Sigmoid colon (tissue), 7 donors: ENCODE results near the gene OR2T11. TPM values are rescaled to one million over a fixed set of nuclear protein-coding genes. Genes with fewer than 3 reads are reported as not detected.

Experiments
- DNase-seq: peaks from one replicate; pipeline ENCODE4 v3.0.0-alpha.2; 2019
- H3K27ac ChIP-seq, 4 donors: fragments of 200-600 bp; sonication (generic); one replicate each; pipeline ENCODE4 v1.5.1; 2016 to 2019; ENCODE audit warnings: mild to moderate bottlenecking in 1 of 4
- H3K27me3 ChIP-seq, 3 donors: fragments of 200-600 bp; sonication (generic); one replicate each; pipeline ENCODE4 v1.5.1; 2019; ENCODE audit warnings: mild to moderate bottlenecking in 1 of 3
- H3K36me3 ChIP-seq, 4 donors: fragments of 200-600 bp; sonication (generic); one replicate each; pipeline ENCODE4 v1.5.1; 2016 to 2019
- H3K4me1 ChIP-seq, 4 donors: fragments of 200-600 bp; sonication (generic); one replicate each; pipeline ENCODE4 v1.5.1; 2017 to 2019
- H3K4me3 ChIP-seq, 4 donors: fragments of 200-600 bp; sonication (generic); one replicate each; pipeline ENCODE4 v1.5.1; 2017 to 2019; ENCODE audit warnings: mild to moderate bottlenecking in 2 of 4, moderate library complexity in 1 of 4
- H3K9me3 ChIP-seq, 4 donors: fragments of 200-600 bp in 3 of 4; sonication (generic) in 3 of 4; one replicate each; pipeline versions ENCODE4 v1.5.1 to v1.6.1; 2013 to 2019
- EP300 ChIP-seq, 4 donors: sonication (generic); formaldehyde crosslinking; IDR thresholded peaks; one replicate each; pipeline ENCODE4 v1.6.1; 2017; ENCODE audit warnings: antibody characterized with exemption in 4 of 4
- POLR2A ChIP-seq, 2 donors: fragments of 450-650 bp; IDR thresholded peaks; one replicate each; pipeline ENCODE4 v1.6.1; 2016; ENCODE audit warnings: antibody characterized with exemption in 2 of 2, mild to moderate bottlenecking in 2 of 2, moderate library complexity in 2 of 2
- POLR2AphosphoS5 ChIP-seq, 4 donors: sonication (generic); formaldehyde crosslinking; IDR thresholded peaks; one replicate each; pipeline ENCODE4 v1.6.1; 2017; ENCODE audit warnings: antibody characterized with exemption in 4 of 4
- WGBS, 2 donors: extraction: QIAGEN DNeasy Blood & Tissue Kit; methylation state at CpG; one replicate each; pipeline ENCODE4 v1.1.7; 2013; 5-methylcytosine and 5-hydroxymethylcytosine counted together
- intact Hi-C: fragments of 100-400 bp; cut with DNase I; formaldehyde crosslinking; loops from one replicate; pipeline ENCODE4 v1.15.1; 2023
- polyA plus RNA-seq, 3 donors: library from polyadenylated mRNA; stranded (reverse); fragments of 200-250 nt; gene quantifications; one replicate each; pipeline ENCODE4 v1.2.3, GENCODE V29; 2013
- total RNA-seq, 4 donors: library from RNA; depleted of rRNA; stranded (reverse); fragments of >200 nt; gene quantifications; one replicate each; pipeline ENCODE4 v1.1.0, GENCODE V29; 2016
- TF ChIP-seq, protein P1 (sequence below), 4 experiments: fragments of 450-650 bp in 3 of 4; fragments of 200-600 bp in 1 of 4; IDR thresholded peaks; one replicate each; pipeline ENCODE4 v1.5.1; 2016 to 2019; ENCODE audit warnings: antibody characterized with exemption in 4 of 4, mild to moderate bottlenecking in 3 of 4, moderate library complexity in 2 of 4
- donor health status: healthy with polysubstance abuse.
- donor health status: Bipolar disorder and iron deficiency.
- donor health status: healthy.

The OR2T11 gene
- total and polyA plus RNA-seq, 7 donors, result not detected

DNA sequence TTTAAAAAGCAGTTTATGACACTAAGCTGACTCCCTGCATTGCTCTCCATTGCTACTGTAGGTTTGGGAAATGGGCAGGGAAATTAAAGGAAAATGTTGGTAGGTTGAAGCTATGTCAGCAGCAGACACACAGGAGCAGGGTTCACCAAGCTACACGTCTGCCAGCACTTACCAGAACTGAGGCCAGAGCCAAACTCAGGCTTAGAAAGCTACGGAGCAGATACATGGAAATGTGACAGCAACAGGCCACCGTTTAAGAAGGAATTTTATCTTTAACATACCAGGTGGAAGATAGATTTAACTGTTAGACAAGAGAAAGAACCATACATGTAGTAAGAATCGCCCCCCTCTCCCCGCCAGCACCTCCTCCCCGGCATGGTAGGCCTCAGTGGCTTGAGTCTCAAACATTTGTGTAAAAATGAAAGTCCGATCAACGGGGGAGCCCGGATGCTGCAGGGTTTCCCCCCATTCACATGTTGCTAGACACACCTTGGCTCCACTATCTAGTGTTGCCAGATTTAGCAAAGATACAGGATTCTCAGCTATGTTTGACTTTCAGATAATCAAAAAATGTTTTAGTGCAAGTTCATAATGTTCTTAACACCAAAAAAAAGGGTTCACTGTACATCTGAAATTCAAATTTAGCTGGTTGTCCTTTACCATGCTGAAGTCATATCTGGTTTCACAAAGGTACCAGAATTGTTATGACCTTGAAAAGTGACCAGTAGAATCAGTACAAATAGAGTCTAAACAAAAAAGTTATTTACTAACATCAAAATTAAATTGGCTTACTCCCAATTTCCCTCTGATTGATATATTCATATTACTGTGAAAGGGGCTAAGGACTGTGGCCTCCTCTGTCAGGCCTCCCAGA, 6.7 kb downstream of the OR2T11 start:
- H3K27me3 ChIP-seq, result no peaks in the 10 kb centered on the region
- H3K4me1 ChIP-seq, result no peaks in the 10 kb centered on the region
- no peaks in the 10 kb centered on the region for H3K9me3 ChIP-seq
- H3K36me3 ChIP-seq, result no peaks in the 10 kb centered on the region
- no peak for TF ChIP-seq EP300 (IDR thresholded peaks at IDR 0.05)
- no peak for TF ChIP-seq POLR2AphosphoS5 (IDR thresholded peaks at IDR 0.05)
- TF ChIP-seq, protein P1, sequence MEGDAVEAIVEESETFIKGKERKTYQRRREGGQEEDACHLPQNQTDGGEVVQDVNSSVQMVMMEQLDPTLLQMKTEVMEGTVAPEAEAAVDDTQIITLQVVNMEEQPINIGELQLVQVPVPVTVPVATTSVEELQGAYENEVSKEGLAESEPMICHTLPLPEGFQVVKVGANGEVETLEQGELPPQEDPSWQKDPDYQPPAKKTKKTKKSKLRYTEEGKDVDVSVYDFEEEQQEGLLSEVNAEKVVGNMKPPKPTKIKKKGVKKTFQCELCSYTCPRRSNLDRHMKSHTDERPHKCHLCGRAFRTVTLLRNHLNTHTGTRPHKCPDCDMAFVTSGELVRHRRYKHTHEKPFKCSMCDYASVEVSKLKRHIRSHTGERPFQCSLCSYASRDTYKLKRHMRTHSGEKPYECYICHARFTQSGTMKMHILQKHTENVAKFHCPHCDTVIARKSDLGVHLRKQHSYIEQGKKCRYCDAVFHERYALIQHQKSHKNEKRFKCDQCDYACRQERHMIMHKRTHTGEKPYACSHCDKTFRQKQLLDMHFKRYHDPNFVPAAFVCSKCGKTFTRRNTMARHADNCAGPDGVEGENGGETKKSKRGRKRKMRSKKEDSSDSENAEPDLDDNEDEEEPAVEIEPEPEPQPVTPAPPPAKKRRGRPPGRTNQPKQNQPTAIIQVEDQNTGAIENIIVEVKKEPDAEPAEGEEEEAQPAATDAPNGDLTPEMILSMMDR (IDR thresholded peaks at IDR 0.05), result no peak
- no peak for TF ChIP-seq POLR2A (IDR thresholded peaks at IDR 0.05)
- H3K27ac ChIP-seq, result no peak overlapping the region
- 81 to 89% methylated on average over 9 of the region's 9 CpGs for WGBS, 2 donors
- DNase-seq, result no peak
- intact Hi-C loops, result no loop called here
- no peak overlapping the region for H3K4me3 ChIP-seq

DNA sequence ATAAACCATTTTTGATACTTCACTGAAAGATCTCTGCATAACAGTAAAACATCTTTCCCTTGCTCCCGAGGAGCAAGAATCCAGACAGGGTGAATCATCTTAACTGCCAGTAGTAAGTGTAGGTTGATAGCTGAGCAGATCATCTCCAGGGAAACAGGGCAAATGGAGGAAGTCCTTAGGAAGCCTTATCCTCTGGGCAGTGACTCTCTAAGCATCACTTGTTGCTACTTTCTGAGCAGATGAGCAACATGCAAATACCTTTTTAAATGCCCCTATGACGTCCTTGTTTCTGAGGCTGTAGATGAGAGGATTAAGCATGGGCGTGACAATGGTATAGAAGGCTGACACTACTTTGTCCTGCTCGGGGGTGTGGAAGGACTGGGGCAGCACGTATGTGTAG, 8.9 kb downstream of the OR2T11 start:
- Histone ChIP-seq H3K9me3 (no peaks in the 10 kb centered on the region), H3K27me3 (no peaks in the 10 kb centered on the region), H3K4me3 (no peak overlapping the region), H3K27ac (no peak overlapping the region), H3K4me1 (no peaks in the 10 kb centered on the region), H3K36me3 (no peaks in the 10 kb centered on the region)
- intact Hi-C loops, result loop anchor here (2.0 kb wide), 1 partner anchor 181 kb away; no protein-coding TSS in a partner anchor
- no peak for TF ChIP-seq EP300 (IDR thresholded peaks at IDR 0.05)
- TF ChIP-seq POLR2AphosphoS5 (IDR thresholded peaks at IDR 0.05), result no peak
- TF ChIP-seq POLR2A (IDR thresholded peaks at IDR 0.05), result no peak
- TF ChIP-seq, protein P1 (IDR thresholded peaks at IDR 0.05), result no peak
- no peak for DNase-seq
- 87 to 89% methylated on average over 5 of the region's 5 CpGs for WGBS, 2 donors

DNA sequence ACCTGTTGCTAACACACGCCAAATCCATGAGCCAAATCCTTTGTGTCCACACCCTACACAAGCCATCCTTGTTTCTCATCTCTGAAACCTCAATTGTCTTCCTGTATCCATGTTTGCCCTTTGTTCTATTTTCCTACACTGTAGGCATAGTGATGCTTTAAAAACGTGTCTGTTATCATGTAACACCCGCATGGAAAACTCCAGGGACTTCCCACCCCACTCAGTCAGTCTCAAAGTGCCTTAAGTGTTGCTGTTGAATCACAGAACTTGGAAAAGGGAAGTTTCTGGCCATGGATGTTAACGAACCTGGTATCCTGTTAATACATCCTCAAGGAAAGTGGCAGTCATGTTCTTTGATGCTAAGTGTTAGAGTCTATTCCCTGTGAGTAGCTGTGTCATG, 9.7 kb downstream of the OR2T11 start:
- no peaks in the 10 kb centered on the region for H3K27me3 ChIP-seq
- WGBS, 2 donors, result 72 to 82% methylated on average over 4 of the region's 4 CpGs
- intact Hi-C loops, result loop anchor here (2.0 kb wide), 1 partner anchor 182 kb away; no protein-coding TSS in a partner anchor
- no peaks in the 10 kb centered on the region for H3K36me3 ChIP-seq
- no peak overlapping the region for H3K27ac ChIP-seq
- TF ChIP-seq EP300 (IDR thresholded peaks at IDR 0.05) (no peak), POLR2AphosphoS5 (IDR thresholded peaks at IDR 0.05) (no peak), POLR2A (IDR thresholded peaks at IDR 0.05) (no peak)
- TF ChIP-seq, protein P1 (IDR thresholded peaks at IDR 0.05), result no peak
- H3K9me3 ChIP-seq, result no peaks in the 10 kb centered on the region
- H3K4me1 ChIP-seq, result no peaks in the 10 kb centered on the region
- H3K4me3 ChIP-seq, result no peak overlapping the region
- no peak for DNase-seq

DNA sequence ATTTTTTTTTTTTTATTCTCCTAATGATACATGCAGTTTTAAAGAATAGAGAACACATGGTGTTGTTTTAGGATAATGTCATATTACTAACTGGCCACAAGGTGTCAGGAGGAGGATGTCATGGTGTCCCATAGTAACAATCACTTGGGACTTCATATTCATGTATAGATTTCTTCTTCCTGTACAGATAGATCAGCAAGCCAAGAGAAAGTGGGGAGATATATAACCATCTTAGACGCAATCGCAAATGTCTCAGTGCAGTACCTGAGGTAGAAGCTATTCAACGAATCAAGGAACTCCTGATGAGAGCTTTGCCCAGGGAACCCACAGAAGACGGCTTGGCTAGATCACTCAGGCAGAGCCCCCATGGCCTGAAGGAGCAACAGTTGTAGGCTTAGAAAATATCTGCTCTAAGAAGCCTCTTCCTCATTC, 12.3 kb downstream of the OR2T11 start:
- intact Hi-C loops, result no loop called here
- Histone ChIP-seq H3K36me3 (no peaks in the 10 kb centered on the region), H3K9me3 (no peaks in the 10 kb centered on the region), H3K4me3 (no peak overlapping the region), H3K27me3 (no peaks in the 10 kb centered on the region), H3K27ac (no peak overlapping the region), H3K4me1 (no peaks in the 10 kb centered on the region)
- no peak for DNase-seq
- TF ChIP-seq POLR2AphosphoS5 (IDR thresholded peaks at IDR 0.05), result no peak
- TF ChIP-seq, protein P1 (IDR thresholded peaks at IDR 0.05), result peak in 3 of 4 experiments; percentile 23 to 41 (median 29)
- WGBS, 2 donors, result 38 to 69% methylated on average over 4 of the region's 4 CpGs
